HG02885 (cell line): ENCODE data around the gene OLFM2.
"Not testable (repeated sequence)": the region's sequence is repeated elsewhere in the genome, so short reads cannot be mapped to it uniquely, and the experiment has no call there.

ENCODE experiments used
- ATAC-seq: cut with Tn5 transposase; IDR thresholded peaks from one replicate; pipeline ENCODE4 v1.9.1; 2021; ENCODE audit warnings: mild to moderate bottlenecking; ENCODE audit not compliant: unreplicated experiment, poor library complexity

Gene OLFM2

GRCh38 chr19:9936326-9937000, at the start of gene OLFM2:
Gene OLFM2 (minus strand): TSS chr19:9936515. CDS start chr19:9936366, 149 bp downstream.
- no peak for ATAC-seq

GRCh38 chr19:9981406-9982260, 45.3 kb upstream of the OLFM2 start:
- ATAC-seq, result no peak

- no peak for ATAC-seq
Measured at GRCh38 chr19:9972103-9972502, 35.8 kb upstream of the OLFM2 start.

DNA sequence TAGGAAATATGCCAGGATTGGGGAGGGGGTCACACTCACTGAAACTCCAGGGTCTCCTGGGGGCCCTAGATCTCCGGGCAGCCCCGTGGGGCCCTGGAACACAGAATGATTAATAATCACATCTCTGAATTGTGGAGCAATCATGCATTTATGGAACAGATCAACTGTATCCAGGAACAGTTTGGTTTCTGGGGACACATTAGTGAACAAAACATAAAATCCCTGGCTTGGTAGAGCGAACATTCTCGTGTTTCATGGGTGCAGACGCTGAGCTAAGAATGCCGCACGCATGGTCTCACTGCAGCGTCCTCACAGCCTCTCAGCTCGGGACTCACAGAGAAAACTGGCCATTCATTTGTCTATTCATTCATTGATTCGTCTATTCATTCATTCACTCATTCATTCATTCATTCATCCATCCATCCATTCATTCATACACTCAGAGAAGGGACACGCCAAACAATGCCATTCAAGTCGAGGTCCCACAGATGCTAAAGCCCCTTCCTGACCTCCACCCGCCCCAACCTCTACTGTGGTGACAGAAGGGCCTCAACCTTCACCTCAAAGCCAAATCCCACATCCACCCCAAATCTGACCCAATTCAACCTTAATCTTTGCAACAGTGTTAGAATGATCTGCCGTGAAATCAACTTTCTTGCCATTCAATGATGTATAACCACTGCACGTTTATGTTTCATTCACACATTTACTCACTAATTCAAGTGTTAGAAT, 35.0 kb upstream of the OLFM2 start:
- no peak for ATAC-seq

DNA sequence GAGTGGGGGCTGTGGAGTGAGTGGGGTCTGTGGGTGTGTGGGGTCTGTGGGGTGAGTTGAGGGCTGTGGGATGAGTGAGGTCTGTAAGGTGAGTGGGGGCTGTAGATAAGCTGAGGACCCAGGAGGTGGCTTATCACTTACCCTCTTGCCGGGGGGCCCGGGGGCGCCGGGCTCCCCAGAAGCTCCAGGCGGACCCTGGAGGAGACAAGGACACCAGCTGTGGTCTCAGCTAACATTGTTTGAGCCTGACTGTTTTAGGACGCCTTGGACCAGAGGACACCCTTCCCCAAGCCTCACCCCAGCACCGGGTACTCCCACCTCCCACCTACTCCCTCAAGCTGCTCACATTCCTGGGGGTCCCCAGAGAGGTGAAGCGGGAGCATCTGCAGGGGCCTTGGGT, 34.2 kb upstream of the OLFM2 start:
- no peak for ATAC-seq

GRCh38 chr19:9969688-9969975, 33.3 kb upstream of the OLFM2 start:
- no peak for ATAC-seq

- ATAC-seq, result no peak
Measured at GRCh38 chr19:9968820-9969687, 32.7 kb upstream of the OLFM2 start.

- ATAC-seq, result no peak
Measured at GRCh38 chr19:9967326-9967725, 31.0 kb upstream of the OLFM2 start.

- ATAC-seq, result no peak
Measured at GRCh38 chr19:9966448-9966847, 30.1 kb upstream of the OLFM2 start.

DNA sequence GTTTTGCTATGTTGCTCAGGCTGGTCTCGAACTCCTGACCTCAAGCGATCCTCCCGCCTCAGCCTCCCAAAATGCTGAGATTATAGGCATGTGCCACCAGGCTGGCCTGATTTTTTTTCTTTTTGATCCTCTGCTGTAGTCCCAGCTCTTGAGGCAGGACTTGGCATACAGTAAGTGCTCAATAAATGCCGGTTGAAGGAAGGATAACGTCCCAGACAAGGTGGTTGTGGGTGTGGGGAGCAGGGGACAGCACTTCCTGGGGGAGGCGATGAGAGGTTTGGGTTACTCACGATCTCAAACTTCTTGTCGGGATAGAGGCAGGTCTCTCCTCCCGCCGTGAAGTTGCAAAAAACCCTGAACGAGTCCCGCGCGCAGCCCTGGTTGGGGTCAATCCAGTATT, 29.7 kb upstream of the OLFM2 start:
- no peak for ATAC-seq

GRCh38 chr19:9962623-9963290, 26.4 kb upstream of the OLFM2 start:
- ATAC-seq, result no peak

GRCh38 chr19:9961103-9961502, 24.8 kb upstream of the OLFM2 start:
- no peak for ATAC-seq

- no peak for ATAC-seq
Measured at GRCh38 chr19:9958379-9958821, 22.1 kb upstream of the OLFM2 start.

- no peak for ATAC-seq
Measured at GRCh38 chr19:9956956-9957355, 20.6 kb upstream of the OLFM2 start.

- no peak for ATAC-seq
Measured at GRCh38 chr19:9953802-9954542, 17.7 kb upstream of the OLFM2 start.

GRCh38 chr19:9952276-9952675, 16.0 kb upstream of the OLFM2 start:
- ATAC-seq, result no peak

DNA sequence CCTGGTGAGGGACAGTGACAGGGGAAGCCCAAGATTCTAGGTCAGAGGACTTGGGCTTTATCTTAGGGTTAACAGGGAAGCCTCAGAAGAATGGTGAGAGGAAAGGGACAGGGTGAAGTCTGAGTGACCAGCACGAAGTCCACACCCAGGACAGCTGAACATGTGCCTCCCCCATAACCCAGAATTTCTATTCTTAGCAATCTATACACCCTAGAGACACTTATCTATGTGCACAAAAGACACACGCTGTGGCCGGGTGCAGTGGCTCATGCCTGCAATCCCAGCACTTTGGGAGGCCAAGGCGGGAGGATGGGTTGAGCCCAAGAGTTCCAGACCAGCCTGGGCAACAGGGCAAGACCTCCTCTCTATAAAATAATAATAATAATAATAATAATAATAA, 11.1 kb upstream of the OLFM2 start:
- no peak for ATAC-seq

DNA sequence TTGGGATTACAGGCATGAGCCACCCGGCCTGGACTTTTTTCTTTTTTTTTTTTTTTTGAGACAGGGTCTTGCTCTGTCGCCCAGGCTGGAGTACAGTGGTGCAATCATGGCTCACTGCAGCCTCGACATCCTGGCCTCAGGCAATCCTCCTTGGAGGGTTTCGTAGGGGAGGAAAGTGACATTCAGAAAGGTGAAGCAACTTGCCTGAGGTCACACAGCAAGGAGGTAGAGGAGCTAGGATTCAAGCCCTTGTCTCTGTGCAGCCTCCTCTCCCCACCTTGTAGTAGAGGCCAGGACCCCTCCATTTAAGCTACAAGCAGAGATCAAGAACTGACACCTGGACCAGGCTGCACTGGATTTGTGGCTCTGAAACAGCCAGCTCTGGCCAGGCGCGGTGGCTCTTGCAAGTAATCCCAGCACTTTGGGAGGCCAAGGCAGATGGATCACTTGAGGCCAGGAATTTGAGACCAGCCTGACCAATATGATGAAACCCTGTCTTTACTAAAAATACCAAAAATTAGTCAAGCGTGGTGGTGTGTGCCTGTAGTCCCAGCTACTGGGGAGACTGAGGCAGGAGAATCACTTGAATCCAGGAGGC, 10.3 kb upstream of the OLFM2 start:
- ATAC-seq, result not testable (repeated sequence)
